ENCODE data around the gene ST8SIA3.

ST8SIA3 gene

GRCh38 chr18:57416542-57416941, 64.2 kb downstream of the ST8SIA3 start:
- no peak for DNase-seq (ENCODE audit: low read depth)
- H3K4me3 ChIP-seq (ENCODE audit: control insufficient read depth, low read depth, low read length): no peak overlapping the region
- TF ChIP-seq CTCF (conservative IDR thresholded peaks at IDR 0.05; ENCODE audit: control insufficient read depth, insufficient read depth, low read depth, low read length): no peak
